GM19240 (cell line): ENCODE measurements around the gene ATG101.
A peak's percentile ranks its signal among the peaks of the same experiment; 100 is the strongest.

Source experiments
- DNase-seq: peaks from one replicate; pipeline ENCODE4 v3.0.0; 2011; ENCODE audit warnings: low spot score; ENCODE audit not compliant: insufficient read length

ATG101 gene

GRCh38 chr12:52041695-52042123, 28.1 kb upstream of the ATG101 start:
- no peak for DNase-seq

DNA sequence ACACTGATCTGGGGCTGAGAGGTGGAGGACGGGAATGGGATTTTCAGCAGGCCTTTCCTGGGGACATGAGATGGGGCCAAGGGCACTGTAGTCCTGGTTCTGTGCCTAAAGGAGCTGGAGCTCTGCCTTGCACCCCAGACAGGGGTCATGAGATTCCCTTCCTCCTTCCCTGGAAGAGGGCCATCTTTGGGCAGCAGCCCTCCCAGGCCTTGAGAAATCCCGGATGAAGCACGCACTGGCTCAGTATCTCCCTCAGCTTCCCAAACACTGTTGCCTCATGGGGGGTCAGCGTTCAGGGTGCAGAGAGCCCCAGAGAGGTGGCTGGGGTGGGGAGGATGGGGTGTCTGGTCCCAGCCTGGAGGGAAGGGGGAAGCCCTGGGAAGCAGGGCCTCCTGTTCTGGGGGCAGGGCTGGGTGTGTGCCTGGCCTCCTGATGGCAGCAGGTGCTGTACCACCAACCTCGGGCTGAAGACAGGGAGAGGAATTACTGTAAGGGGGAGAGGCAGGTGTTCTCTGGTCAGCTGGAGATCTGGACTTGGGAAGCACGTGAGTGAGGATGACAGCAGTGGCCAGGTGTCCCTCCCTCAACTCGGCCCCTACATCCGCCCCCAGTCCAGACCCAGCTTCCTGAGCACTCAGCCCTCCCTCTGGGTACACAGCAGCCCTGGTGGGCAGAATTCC, 26.9 kb upstream of the ATG101 start:
- no peak for DNase-seq

DNA sequence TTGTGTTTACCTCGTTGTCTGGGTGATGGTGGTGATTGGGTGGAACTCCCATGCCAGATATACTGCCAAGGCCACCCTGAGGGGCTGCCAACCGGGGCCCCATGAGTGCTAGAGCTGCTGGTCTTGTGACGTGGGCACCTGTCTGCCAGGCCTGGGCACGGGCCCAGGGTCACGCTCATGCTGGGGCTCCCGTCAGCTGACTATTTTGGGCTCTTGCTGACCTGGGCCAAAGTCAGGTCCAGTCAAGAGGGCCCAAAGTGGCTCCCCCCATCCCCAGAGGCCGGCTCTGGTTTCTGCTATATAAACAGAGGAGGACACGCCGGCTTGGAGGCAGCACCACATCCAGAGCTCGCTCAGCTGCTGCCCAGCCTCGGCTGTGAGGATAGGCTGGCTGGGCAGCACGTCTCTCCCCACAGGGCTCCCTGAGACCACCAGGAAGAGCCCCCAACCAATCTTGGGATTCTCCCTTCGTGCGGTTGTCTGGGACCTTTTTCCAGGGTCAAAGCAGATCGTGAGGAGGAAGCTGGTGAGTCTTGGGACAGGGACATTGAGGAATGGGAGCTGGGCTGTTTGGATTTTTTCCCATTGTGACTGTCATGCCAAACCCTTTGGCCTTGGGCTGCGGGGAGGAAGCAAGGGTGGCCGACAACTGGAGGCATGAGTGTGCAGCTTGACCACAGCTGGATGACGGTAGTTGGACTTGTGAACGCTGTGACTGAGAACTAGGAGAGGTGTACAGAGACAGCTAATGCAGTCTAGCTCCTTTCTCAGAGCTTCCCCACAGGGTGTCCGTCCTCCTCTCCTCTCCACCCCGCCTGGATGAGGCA, 26.2 kb upstream of the ATG101 start:
- DNase-seq = no peak

GRCh38 chr12:52044292-52044983, 25.3 kb upstream of the ATG101 start:
- DNase-seq = no peak

DNA sequence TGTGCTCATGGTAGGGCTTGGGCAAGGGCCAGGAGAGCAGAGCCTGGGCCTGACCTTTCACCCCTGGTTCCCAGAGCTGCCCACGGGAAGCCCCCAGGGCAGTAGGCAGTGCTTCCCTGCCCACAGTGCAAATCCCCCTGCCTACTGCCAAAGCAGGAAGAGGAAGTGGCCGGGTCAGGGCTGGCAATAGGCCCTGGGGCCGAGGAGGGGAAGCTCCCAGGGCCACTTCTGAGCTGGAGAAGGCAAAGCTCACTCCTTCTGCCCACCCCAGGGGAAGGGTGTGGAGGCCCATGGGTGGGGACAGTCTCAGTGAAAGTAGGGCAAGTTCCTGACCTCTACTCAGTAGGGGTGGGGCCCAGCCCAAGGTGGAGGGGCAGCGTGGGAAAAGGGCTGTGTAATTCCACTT, 24.0 kb upstream of the ATG101 start:
- DNase-seq = no peak

GRCh38 chr12:52046859-52047258, 22.9 kb upstream of the ATG101 start:
- no peak for DNase-seq

DNA sequence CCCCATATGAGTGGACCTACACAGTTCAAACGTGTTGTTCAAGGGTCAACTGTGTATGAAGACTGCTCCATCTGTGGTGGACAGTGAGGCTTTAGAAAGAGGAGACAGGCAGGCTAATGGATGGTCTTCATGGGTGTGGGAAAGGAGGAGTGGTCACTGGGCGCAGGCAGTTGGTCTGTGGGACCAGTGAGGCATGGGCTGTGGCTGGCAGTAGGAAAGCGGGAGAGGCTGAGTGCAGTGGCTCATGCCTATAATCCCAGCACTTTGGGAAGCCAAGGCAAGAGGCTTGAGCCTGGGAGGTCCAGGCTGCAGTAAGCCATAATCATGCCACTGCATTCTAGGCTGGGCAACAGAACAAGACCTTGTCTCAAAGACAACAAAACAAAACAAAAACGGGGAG, 20.5 kb upstream of the ATG101 start:
- DNase-seq = no peak

GRCh38 chr12:52049688-52050087, 20.1 kb upstream of the ATG101 start:
- no peak for DNase-seq

- no peak for DNase-seq
Measured at GRCh38 chr12:52050116-52050757, 19.5 kb upstream of the ATG101 start.

GRCh38 chr12:52050758-52051541, 18.8 kb upstream of the ATG101 start, which contains the start of gene NR4A1:
NR4A1 (plus strand) TSS chr12:52051442; CDS start chr12:52054329, 2,887 bp downstream.
- DNase-seq = peak; percentile 94

GRCh38 chr12:52052468-52053186, 17.2 kb upstream of the ATG101 start:
- no peak for DNase-seq

GRCh38 chr12:52053536-52054209, 16.1 kb upstream of the ATG101 start:
- DNase-seq = no peak

DNA sequence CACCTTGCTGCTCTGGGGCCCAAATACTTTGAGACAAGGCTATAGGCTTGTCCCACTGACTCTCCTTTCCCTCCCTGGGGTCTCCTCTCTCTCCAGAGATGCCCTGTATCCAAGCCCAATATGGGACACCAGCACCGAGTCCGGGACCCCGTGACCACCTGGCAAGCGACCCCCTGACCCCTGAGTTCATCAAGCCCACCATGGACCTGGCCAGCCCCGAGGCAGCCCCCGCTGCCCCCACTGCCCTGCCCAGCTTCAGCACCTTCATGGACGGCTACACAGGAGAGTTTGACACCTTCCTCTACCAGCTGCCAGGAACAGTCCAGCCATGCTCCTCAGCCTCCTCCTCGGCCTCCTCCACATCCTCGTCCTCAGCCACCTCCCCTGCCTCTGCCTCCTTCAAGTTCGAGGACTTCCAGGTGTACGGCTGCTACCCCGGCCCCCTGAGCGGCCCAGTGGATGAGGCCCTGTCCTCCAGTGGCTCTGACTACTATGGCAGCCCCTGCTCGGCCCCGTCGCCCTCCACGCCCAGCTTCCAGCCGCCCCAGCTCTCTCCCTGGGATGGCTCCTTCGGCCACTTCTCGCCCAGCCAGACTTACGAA, 15.4 kb upstream of the ATG101 start:
- no peak for DNase-seq

DNA sequence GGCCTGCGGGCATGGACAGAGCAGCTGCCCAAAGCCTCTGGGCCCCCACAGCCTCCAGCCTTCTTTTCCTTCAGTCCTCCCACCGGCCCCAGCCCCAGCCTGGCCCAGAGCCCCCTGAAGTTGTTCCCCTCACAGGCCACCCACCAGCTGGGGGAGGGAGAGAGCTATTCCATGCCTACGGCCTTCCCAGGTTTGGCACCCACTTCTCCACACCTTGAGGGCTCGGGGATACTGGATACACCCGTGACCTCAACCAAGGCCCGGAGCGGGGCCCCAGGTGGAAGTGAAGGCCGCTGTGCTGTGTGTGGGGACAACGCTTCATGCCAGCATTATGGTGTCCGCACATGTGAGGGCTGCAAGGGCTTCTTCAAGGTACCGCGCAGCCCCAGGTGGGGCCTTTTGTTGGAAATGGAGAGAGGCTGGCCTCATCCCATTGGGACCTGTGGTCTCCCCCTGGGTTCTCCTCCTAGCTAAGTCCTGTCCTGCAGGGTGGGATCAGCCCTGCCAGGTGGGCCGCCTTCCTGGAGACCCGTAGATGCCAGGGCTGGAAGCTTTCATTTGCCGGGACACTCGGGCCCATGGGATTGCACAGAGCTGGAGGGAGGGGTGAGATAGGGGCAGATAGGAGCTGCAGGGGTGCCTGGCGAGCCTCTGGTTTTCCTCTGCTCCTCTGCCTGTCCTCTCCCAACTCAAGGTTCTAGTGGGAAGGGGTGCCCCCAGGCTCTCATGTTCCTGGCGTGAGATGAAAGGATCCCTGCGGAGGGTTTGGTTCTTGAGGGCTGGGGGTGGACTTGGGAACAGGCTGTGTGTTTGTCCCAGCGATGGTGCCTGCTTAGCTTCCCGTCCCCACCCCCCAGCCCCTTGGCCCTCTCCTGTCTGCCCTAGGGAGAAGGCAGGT, 14.7 kb upstream of the ATG101 start:
- no peak for DNase-seq

- DNase-seq = no peak
Measured at GRCh38 chr12:52055731-52056711, 13.8 kb upstream of the ATG101 start.

DNA sequence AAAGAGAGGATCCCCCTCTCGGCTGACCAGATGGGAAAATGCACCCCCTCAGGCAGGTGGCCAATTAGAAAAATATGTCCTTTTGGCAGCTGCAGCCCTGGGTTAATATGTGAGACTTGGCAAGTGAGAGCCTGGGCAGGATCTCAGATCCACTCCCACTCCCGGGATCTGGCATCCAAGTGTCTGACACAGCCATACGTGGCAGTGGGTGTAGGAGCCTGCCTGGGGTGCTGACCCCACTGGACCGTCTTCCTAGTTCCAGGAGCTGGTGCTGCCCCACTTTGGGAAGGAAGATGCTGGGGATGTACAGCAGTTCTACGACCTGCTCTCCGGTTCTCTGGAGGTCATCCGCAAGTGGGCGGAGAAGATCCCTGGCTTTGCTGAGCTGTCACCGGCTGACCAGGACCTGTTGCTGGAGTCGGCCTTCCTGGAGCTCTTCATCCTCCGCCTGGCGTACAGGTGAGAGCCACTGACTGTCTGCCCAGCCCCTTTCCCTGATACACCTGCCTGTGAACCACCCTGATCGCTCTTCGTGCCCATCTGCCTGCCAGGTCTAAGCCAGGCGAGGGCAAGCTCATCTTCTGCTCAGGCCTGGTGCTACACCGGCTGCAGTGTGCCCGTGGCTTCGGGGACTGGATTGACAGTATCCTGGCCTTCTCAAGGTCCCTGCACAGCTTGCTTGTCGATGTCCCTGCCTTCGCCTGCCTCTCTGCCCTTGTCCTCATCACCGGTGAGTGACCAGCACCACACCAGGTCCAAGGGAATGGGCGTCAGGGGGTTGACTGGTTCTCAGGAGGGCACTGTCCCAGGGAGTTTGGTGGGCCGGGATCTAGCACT, 12.8 kb upstream of the ATG101 start:
- DNase-seq = no peak
